Fibroblast of mammary gland (primary cell): ENCODE data around the gene SYNJ2.

Source experiments
- DNase-seq: peaks from one replicate; pipeline ENCODE4 v3.0.0-alpha.2; 2010; ENCODE audit warnings: low read depth
- H3K4me3 ChIP-seq: 2 replicates; pipeline ENCODE4 v1.5.1; 2011; ENCODE audit warnings: low read depth, mild to moderate bottlenecking, low read length, moderate library complexity; ENCODE audit not compliant: control insufficient read depth
- CTCF ChIP-seq: conservative IDR thresholded peaks from 2 replicates; pipeline ENCODE4 v1.5.1; 2011; ENCODE audit warnings: low read depth, low read length, inconsistent platforms; ENCODE audit not compliant: control insufficient read depth, insufficient read depth

The SYNJ2 gene

GRCh38 chr6:158131926-158132325 is 150.3 kb downstream of the SYNJ2 start:
- peak; percentile 35 for DNase-seq
- peak; percentile 56 for TF ChIP-seq CTCF
- H3K4me3 ChIP-seq: no peak overlapping the region

- peak; percentile 89 for DNase-seq
- no peak for TF ChIP-seq CTCF
- H3K4me3 ChIP-seq: no peak overlapping the region
Observed at GRCh38 chr6:158142789-158143188, 161.1 kb downstream of the SYNJ2 start.

GRCh38 chr6:158143700-158144099 is 162.0 kb downstream of the SYNJ2 start:
- H3K4me3 ChIP-seq: no peak overlapping the region
- peak; percentile 49 for DNase-seq
- TF ChIP-seq CTCF: peak; percentile 52
